NB4 (cell line): ENCODE measurements around the gene WSCD2.

ENCODE experiments used
- POLR2A ChIP-seq: IDR thresholded peaks from 2 replicates; pipeline ENCODE4 v1.6.1; 2011; ENCODE audit warnings: mild to moderate bottlenecking; ENCODE audit not compliant: insufficient read length; ENCODE audit errors: extremely low read depth
- TF ChIP-seq, protein P1 (sequence below): IDR thresholded peaks from one replicate; pipeline ENCODE4 v1.5.1; 2012; ENCODE audit warnings: low read depth, low read length
- TF ChIP-seq, protein P2 (sequence below): IDR thresholded peaks from 2 replicates; pipeline ENCODE4 v1.6.1; 2011; ENCODE audit warnings: low read depth, low read length

DNA sequence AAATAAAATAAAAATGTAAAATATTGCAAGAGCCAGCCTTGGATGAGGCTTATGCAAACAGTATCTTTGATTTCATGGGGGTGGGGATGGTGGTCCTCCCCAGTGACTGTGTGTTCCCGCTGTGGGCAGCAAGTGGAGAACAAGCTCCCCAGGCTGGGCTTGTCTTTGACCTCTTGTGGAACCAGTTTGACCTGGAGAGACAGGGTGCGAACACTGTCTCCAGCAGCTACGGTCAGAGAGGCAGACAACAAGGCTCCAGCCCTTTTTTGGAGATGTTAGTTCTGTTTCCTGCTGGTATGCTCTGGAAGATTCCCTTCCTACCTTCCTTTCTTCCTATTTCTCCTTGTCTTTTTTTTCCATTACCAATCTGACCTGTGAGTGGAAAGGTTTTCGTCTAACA is 21.8 kb upstream of the WSCD2 start:
- TF ChIP-seq, protein P1, sequence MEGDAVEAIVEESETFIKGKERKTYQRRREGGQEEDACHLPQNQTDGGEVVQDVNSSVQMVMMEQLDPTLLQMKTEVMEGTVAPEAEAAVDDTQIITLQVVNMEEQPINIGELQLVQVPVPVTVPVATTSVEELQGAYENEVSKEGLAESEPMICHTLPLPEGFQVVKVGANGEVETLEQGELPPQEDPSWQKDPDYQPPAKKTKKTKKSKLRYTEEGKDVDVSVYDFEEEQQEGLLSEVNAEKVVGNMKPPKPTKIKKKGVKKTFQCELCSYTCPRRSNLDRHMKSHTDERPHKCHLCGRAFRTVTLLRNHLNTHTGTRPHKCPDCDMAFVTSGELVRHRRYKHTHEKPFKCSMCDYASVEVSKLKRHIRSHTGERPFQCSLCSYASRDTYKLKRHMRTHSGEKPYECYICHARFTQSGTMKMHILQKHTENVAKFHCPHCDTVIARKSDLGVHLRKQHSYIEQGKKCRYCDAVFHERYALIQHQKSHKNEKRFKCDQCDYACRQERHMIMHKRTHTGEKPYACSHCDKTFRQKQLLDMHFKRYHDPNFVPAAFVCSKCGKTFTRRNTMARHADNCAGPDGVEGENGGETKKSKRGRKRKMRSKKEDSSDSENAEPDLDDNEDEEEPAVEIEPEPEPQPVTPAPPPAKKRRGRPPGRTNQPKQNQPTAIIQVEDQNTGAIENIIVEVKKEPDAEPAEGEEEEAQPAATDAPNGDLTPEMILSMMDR: no peak
- TF ChIP-seq POLR2A: no peak
- TF ChIP-seq, protein P2, sequence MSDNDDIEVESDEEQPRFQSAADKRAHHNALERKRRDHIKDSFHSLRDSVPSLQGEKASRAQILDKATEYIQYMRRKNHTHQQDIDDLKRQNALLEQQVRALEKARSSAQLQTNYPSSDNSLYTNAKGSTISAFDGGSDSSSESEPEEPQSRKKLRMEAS: no peak
